B cell (primary cell): ENCODE data around the gene B3GNT9. TPM values are rescaled to one million over a fixed set of nuclear protein-coding genes. Genes with fewer than 3 reads are reported as not detected.

Source experiments
- ATAC-seq: fragments of 200-7000 bp; cut with Tn5 transposase; one replicate; pipeline ENCODE4 v1.10.0; 2021; ENCODE audit warnings: low read depth, mild to moderate bottlenecking, moderate number of reproducible peaks, moderate library complexity
- CTCF ChIA-PET: fragments of 350-600 bp; sonication (Branson Sonifier 250); formaldehyde crosslinking; loops from one replicate; lab custom pipeline; 2021; ENCODE audit warnings: antibody characterized with exemption, inconsistent platforms; lab: Charles Lee
- POLR2A ChIA-PET: fragments of 350-600 bp; sonication (Branson Sonifier 250); formaldehyde crosslinking; loops from one replicate; lab custom pipeline; 2021; ENCODE audit warnings: antibody characterized with exemption; lab: Charles Lee
- DNase-seq: peaks from one replicate; pipeline ENCODE4 v3.0.0; 2013
- H2AFZ ChIP-seq: 2 replicates; pipeline ENCODE4 v1.6.1; 2012; ENCODE audit warnings: mild to moderate bottlenecking, low read depth, low read length; ENCODE audit not compliant: insufficient read depth, poor library complexity, severe bottlenecking
- H3K27ac ChIP-seq, 2 donors: 1 replicate in 1 of 2; 2 replicates in 1 of 2; pipeline ENCODE4 v1.5.1; 2012 to 2013; ENCODE audit warnings: low read length in 2 of 2, mild to moderate bottlenecking in 2 of 2, moderate library complexity in 1 of 2
- H3K27me3 ChIP-seq, 4 experiments: fragments of 200-600 bp in 1 of 4; sonication (generic) in 1 of 4; replicated peaks in 1 of 4; 1 replicate in 2 of 4; 2 replicates in 2 of 4; pipeline versions ENCODE4 v1.6.1 to v1.7.0; 2013 to 2016; ENCODE audit warnings: low read length in 3 of 4, mild to moderate bottlenecking in 2 of 4, mixed read lengths in 1 of 4, moderate library complexity in 1 of 4; ENCODE audit not compliant: insufficient read depth in 4 of 4, control insufficient read depth in 3 of 4; ENCODE audit errors: control extremely low read depth in 1 of 4
- H3K36me3 ChIP-seq, 2 experiments: replicated peaks in 1 of 2; 1 replicate in 1 of 2; 2 replicates in 1 of 2; pipeline versions ENCODE4 v1.6.1 to v1.7.1; 2013; ENCODE audit warnings: low read length in 1 of 2; ENCODE audit not compliant: insufficient read depth in 2 of 2, control insufficient read depth in 1 of 2; ENCODE audit errors: control extremely low read depth in 1 of 2, extremely low read depth in 1 of 2
- H3K4me1 ChIP-seq, 2 donors: fragments of 200-600 bp in 1 of 2; sonication (generic) in 1 of 2; 1 replicate in 1 of 2; 2 replicates in 1 of 2; pipeline versions ENCODE4 v1.5.1 to v1.6.1; 2013 to 2017; ENCODE audit warnings: low read length in 2 of 2; ENCODE audit not compliant: control insufficient read depth in 2 of 2, insufficient read depth in 2 of 2
- H3K4me2 ChIP-seq: replicated peaks from 2 replicates; pipeline ENCODE3; 2012; ENCODE audit warnings: mild to moderate bottlenecking, low read depth, low read length; ENCODE audit not compliant: poor library complexity, severe bottlenecking
- H3K4me3 ChIP-seq, 5 experiments: fragments of 200-600 bp in 1 of 5; sonication (generic) in 1 of 5; 1 replicate in 3 of 5; 2 replicates in 2 of 5; pipeline versions ENCODE4 v1.5.1 to v1.7.0; 2011 to 2016; ENCODE audit warnings: low read length in 4 of 5, mild to moderate bottlenecking in 4 of 5, low read depth in 2 of 5, control low read depth in 1 of 5, moderate library complexity in 1 of 5; ENCODE audit not compliant: insufficient read depth in 1 of 5; ENCODE audit errors: control extremely low read depth in 1 of 5, extremely low read depth in 1 of 5
- H3K79me2 ChIP-seq: fragments of 200-600 bp; sonication (generic); one replicate; pipeline ENCODE4 v1.6.0; 2016; ENCODE audit warnings: low read length; ENCODE audit not compliant: control insufficient read depth, insufficient read depth
- H3K9ac ChIP-seq: fragments of 200-600 bp; sonication (generic); 2 replicates; pipeline ENCODE4 v1.6.1; 2017; ENCODE audit warnings: mild to moderate bottlenecking, low read length, moderate library complexity
- H3K9me3 ChIP-seq, 3 donors: one replicate each; pipeline versions ENCODE4 v1.6.1 to v1.7.1; 2013; ENCODE audit warnings: low read length in 2 of 3; ENCODE audit not compliant: control insufficient read depth in 2 of 3, insufficient read depth in 1 of 3; ENCODE audit errors: control extremely low read depth in 1 of 3
- H4K20me1 ChIP-seq: 2 replicates; pipeline ENCODE4 v1.6.0; 2012; ENCODE audit warnings: mild to moderate bottlenecking, low read length; ENCODE audit not compliant: insufficient read depth, control insufficient read depth, poor library complexity, severe bottlenecking
- H3K27ac Mint-ChIP-seq: one replicate; pipeline ENCODE4 v1.8.0; 2021; ENCODE audit warnings: mixed read lengths
- H3K27me3 Mint-ChIP-seq: one replicate; pipeline ENCODE4 v1.8.0; 2021; ENCODE audit warnings: mixed read lengths
- H3K4me1 Mint-ChIP-seq: one replicate; pipeline ENCODE4 v1.8.0; 2021; ENCODE audit warnings: mixed read lengths
- H3K4me3 Mint-ChIP-seq: one replicate; pipeline ENCODE4 v1.8.0; 2021; ENCODE audit warnings: mixed read lengths
- H3K9me3 Mint-ChIP-seq: one replicate; pipeline ENCODE4 v1.8.0; 2022; ENCODE audit warnings: mixed read lengths; ENCODE audit not compliant: insufficient read depth
- EZH2 ChIP-seq: IDR thresholded peaks from 2 replicates; pipeline ENCODE4 v1.6.1; 2012; ENCODE audit warnings: borderline replicate concordance, low read depth, mild to moderate bottlenecking, moderate library complexity, low read length; ENCODE audit not compliant: insufficient read depth, poor library complexity, severe bottlenecking
- WGBS: methylation state at CpG from one replicate; pipeline ENCODE4 v1.1.5; 2013; ENCODE audit warnings: missing lambda C conversion rate; ENCODE audit not compliant: insufficient coverage; 5-methylcytosine and 5-hydroxymethylcytosine counted together
- intact Hi-C: fragments of 100-400 bp; cut with micrococcal nuclease; formaldehyde crosslinking; loops from one replicate; pipeline ENCODE4 v1.10.0; 2022
- polyA plus RNA-seq: library from polyadenylated mRNA; depleted of rRNA; stranded (reverse); fragments of >200 nt; gene quantifications from 2 replicates; pipeline ENCODE4 v1.2.3, GENCODE V29; 2012
- total RNA-seq, 2 donors: library from RNA; stranded (reverse); fragments of 120-200 nt in 1 of 2; gene quantifications; 1 replicate in 1 of 2; 2 replicates in 1 of 2; pipeline versions ENCODE4 v1.2.3 to v1.2.4, GENCODE V29; 2013 to 2022
- TF ChIP-seq, protein P1 (sequence below): fragments of 200-600 bp; IDR thresholded peaks from one replicate; pipeline ENCODE4 v1.8.0; 2022; ENCODE audit warnings: antibody characterized with exemption, mild to moderate bottlenecking

B3GNT9 gene
- total and polyA plus RNA-seq, 2 donors (not counting 1 experiment from before 2014, with no cell fraction given): 1.6 to 2.5 TPM

DNA sequence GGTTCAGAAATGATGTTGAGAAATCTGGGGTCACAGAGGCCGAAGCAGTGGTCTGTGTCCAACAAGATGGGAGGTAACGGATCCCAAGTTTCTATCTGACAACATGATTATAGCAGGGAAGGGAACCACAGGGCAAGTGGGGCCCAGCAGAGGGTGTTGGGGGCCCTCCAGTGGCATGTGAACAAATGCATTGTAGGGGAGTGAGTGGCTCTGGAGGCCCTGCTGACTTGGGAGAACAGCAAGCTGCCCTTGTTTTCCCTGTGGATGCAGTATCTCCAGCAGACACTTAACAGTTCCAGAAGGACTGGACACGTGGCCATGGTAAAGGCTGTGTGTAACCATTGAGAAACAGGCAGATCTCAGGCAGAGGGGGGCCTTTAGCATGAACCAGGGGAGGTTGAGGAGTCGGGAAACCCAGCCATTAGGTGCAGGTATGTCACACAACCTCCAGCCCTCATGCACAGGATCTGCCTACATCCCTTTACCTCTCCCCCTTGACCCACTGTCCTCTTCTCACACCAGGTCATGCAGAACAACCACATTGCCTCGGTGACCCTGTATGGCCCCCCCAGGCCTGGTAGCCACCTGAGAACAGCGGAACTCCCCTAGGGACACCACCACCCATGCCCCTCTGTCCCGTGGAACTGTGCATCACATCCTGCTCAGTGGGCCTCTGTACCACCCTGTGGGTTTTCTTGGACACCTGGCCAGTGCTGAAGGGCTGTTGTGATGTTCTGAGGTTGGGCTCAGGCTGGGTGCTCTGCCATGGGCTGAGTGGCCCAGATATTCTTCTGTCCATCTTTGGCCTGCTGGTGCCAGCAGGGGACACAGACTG, 4.1 kb downstream of the B3GNT9 start:
- Mint-ChIP-seq H3K4me1 (peaks cover 12% of the 10 kb centered on the region), H3K27me3 (peaks cover 20% of the 10 kb centered on the region), H3K27ac (no peak overlapping the region), H3K9me3 (no peaks in the 10 kb centered on the region), H3K4me3 (no peak overlapping the region)
- intact Hi-C loops: no loop called here
- TF ChIP-seq, protein P1, sequence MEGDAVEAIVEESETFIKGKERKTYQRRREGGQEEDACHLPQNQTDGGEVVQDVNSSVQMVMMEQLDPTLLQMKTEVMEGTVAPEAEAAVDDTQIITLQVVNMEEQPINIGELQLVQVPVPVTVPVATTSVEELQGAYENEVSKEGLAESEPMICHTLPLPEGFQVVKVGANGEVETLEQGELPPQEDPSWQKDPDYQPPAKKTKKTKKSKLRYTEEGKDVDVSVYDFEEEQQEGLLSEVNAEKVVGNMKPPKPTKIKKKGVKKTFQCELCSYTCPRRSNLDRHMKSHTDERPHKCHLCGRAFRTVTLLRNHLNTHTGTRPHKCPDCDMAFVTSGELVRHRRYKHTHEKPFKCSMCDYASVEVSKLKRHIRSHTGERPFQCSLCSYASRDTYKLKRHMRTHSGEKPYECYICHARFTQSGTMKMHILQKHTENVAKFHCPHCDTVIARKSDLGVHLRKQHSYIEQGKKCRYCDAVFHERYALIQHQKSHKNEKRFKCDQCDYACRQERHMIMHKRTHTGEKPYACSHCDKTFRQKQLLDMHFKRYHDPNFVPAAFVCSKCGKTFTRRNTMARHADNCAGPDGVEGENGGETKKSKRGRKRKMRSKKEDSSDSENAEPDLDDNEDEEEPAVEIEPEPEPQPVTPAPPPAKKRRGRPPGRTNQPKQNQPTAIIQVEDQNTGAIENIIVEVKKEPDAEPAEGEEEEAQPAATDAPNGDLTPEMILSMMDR: no peak
- no peak for TF ChIP-seq EZH2
- no peak overlapping the region for H3K4me2 ChIP-seq
- H3K36me3 ChIP-seq: peaks cover 0 to 58% of the 10 kb centered on the region in 2 experiments
- 90% methylated on average over 5 of the region's 7 CpGs for WGBS
- peaks cover 0 to 19% (median 0%) of the 10 kb centered on the region in 3 donors for H3K9me3 ChIP-seq
- no peak overlapping the region for H3K9ac ChIP-seq
- no peaks in the 10 kb centered on the region for H4K20me1 ChIP-seq
- peaks cover 0 to 27% (median 10%) of the 10 kb centered on the region in 4 experiments for H3K27me3 ChIP-seq
- H3K4me1 ChIP-seq: peaks cover 10 to 14% of the 10 kb centered on the region in 2 donors
- H2AFZ ChIP-seq: no peak overlapping the region
- DNase-seq (no peak), ATAC-seq (no peak)
- ChIA-PET POLR2A (no interaction called here), CTCF (interaction anchor here (0.6 kb wide), 1 partner anchor 27 kb away, joined by 3 read pairs; no protein-coding TSS in a partner anchor)
- H3K4me3 ChIP-seq: no peak overlapping the region
- no peak overlapping the region for H3K27ac ChIP-seq
- no peaks in the 10 kb centered on the region for H3K79me2 ChIP-seq

DNA sequence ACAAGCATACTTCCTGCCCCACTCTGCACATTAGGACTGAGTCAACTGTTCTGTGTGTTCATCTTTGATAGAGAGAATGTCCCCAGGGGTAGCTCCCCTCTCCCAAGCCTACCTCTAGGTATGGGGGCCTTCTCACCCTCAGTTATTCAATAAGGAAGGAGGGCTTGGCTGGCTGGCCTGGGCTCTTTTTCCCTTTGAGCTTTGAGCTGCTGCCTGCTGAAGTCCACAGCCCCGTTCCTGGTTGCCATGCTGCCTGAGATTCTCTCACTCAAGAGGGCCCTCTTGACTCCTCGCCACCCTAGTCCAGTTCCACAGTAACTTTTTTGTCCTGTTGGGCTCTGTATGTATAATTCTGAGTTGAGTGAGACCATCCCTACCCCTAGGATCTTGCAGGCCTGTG, 5.1 kb downstream of the B3GNT9 start:
- Mint-ChIP-seq H3K4me3 (no peak overlapping the region), H3K27me3 (peaks cover 16% of the 10 kb centered on the region), H3K27ac (no peak overlapping the region), H3K9me3 (no peaks in the 10 kb centered on the region), H3K4me1 (peaks cover 5% of the 10 kb centered on the region)
- Histone ChIP-seq H3K9ac (no peak overlapping the region), H3K36me3 (peaks cover 0 to 67% of the 10 kb centered on the region in 2 experiments), H3K4me3 (no peak overlapping the region), H4K20me1 (no peaks in the 10 kb centered on the region), H3K27me3 (peaks cover 0 to 17% (median 6%) of the 10 kb centered on the region in 4 experiments), H3K4me1 (peaks cover 5 to 9% of the 10 kb centered on the region in 2 donors), H3K27ac (no peak overlapping the region), H3K79me2 (no peaks in the 10 kb centered on the region), H3K9me3 (peaks cover 0 to 16% (median 0%) of the 10 kb centered on the region in 3 donors), H2AFZ (no peak overlapping the region), H3K4me2 (no peak overlapping the region)
- ATAC-seq (no peak), DNase-seq (no peak)
- TF ChIP-seq EZH2: no peak
- TF ChIP-seq, protein P1: no peak
- no CpG with 5 or more reads among the region's 2 CpGs for WGBS
- POLR2A ChIA-PET: interaction anchor here (1.0 kb wide), 1 partner anchor 8 kb away, joined by 9 read pairs; no protein-coding TSS in a partner anchor
- intact Hi-C loops: no loop called here
- CTCF ChIA-PET: no interaction called here
